B cell (primary cell): ENCODE results near the gene TUT4. TPM values are rescaled to one million over a fixed set of nuclear protein-coding genes. Genes with fewer than 3 reads are reported as not detected.

ENCODE experiments used
- ATAC-seq: fragments of 200-7000 bp; cut with Tn5 transposase; one replicate; pipeline ENCODE4 v1.10.0; 2021; ENCODE audit warnings: low read depth, mild to moderate bottlenecking, moderate number of reproducible peaks, moderate library complexity
- CTCF ChIA-PET: fragments of 350-600 bp; sonication (Branson Sonifier 250); formaldehyde crosslinking; loops from one replicate; lab custom pipeline; 2021; ENCODE audit warnings: antibody characterized with exemption, inconsistent platforms; lab: Charles Lee
- POLR2A ChIA-PET: fragments of 350-600 bp; sonication (Branson Sonifier 250); formaldehyde crosslinking; loops from one replicate; lab custom pipeline; 2021; ENCODE audit warnings: antibody characterized with exemption; lab: Charles Lee
- DNase-seq: peaks from one replicate; pipeline ENCODE4 v3.0.0; 2013
- H2AFZ ChIP-seq: 2 replicates; pipeline ENCODE4 v1.6.1; 2012; ENCODE audit warnings: mild to moderate bottlenecking, low read depth, low read length; ENCODE audit not compliant: insufficient read depth, poor library complexity, severe bottlenecking
- H3K27ac ChIP-seq, 2 donors: 1 replicate in 1 of 2; 2 replicates in 1 of 2; pipeline ENCODE4 v1.5.1; 2012 to 2013; ENCODE audit warnings: low read length in 2 of 2, mild to moderate bottlenecking in 2 of 2, moderate library complexity in 1 of 2
- H3K27me3 ChIP-seq, 4 experiments: fragments of 200-600 bp in 1 of 4; sonication (generic) in 1 of 4; replicated peaks in 1 of 4; 1 replicate in 2 of 4; 2 replicates in 2 of 4; pipeline versions ENCODE4 v1.6.1 to v1.7.0; 2013 to 2016; ENCODE audit warnings: low read length in 3 of 4, mild to moderate bottlenecking in 2 of 4, mixed read lengths in 1 of 4, moderate library complexity in 1 of 4; ENCODE audit not compliant: insufficient read depth in 4 of 4, control insufficient read depth in 3 of 4; ENCODE audit errors: control extremely low read depth in 1 of 4
- H3K36me3 ChIP-seq, 2 experiments: replicated peaks in 1 of 2; 1 replicate in 1 of 2; 2 replicates in 1 of 2; pipeline versions ENCODE4 v1.6.1 to v1.7.1; 2013; ENCODE audit warnings: low read length in 1 of 2; ENCODE audit not compliant: insufficient read depth in 2 of 2, control insufficient read depth in 1 of 2; ENCODE audit errors: control extremely low read depth in 1 of 2, extremely low read depth in 1 of 2
- H3K4me1 ChIP-seq, 2 donors: fragments of 200-600 bp in 1 of 2; sonication (generic) in 1 of 2; 1 replicate in 1 of 2; 2 replicates in 1 of 2; pipeline versions ENCODE4 v1.5.1 to v1.6.1; 2013 to 2017; ENCODE audit warnings: low read length in 2 of 2; ENCODE audit not compliant: control insufficient read depth in 2 of 2, insufficient read depth in 2 of 2
- H3K4me2 ChIP-seq: replicated peaks from 2 replicates; pipeline ENCODE3; 2012; ENCODE audit warnings: mild to moderate bottlenecking, low read depth, low read length; ENCODE audit not compliant: poor library complexity, severe bottlenecking
- H3K4me3 ChIP-seq, 5 experiments: fragments of 200-600 bp in 1 of 5; sonication (generic) in 1 of 5; 1 replicate in 3 of 5; 2 replicates in 2 of 5; pipeline versions ENCODE4 v1.5.1 to v1.7.0; 2011 to 2016; ENCODE audit warnings: low read length in 4 of 5, mild to moderate bottlenecking in 4 of 5, low read depth in 2 of 5, control low read depth in 1 of 5, moderate library complexity in 1 of 5; ENCODE audit not compliant: insufficient read depth in 1 of 5; ENCODE audit errors: control extremely low read depth in 1 of 5, extremely low read depth in 1 of 5
- H3K79me2 ChIP-seq: fragments of 200-600 bp; sonication (generic); one replicate; pipeline ENCODE4 v1.6.0; 2016; ENCODE audit warnings: low read length; ENCODE audit not compliant: control insufficient read depth, insufficient read depth
- H3K9ac ChIP-seq: fragments of 200-600 bp; sonication (generic); 2 replicates; pipeline ENCODE4 v1.6.1; 2017; ENCODE audit warnings: mild to moderate bottlenecking, low read length, moderate library complexity
- H3K9me3 ChIP-seq, 3 donors: one replicate each; pipeline versions ENCODE4 v1.6.1 to v1.7.1; 2013; ENCODE audit warnings: low read length in 2 of 3; ENCODE audit not compliant: control insufficient read depth in 2 of 3, insufficient read depth in 1 of 3; ENCODE audit errors: control extremely low read depth in 1 of 3
- H4K20me1 ChIP-seq: 2 replicates; pipeline ENCODE4 v1.6.0; 2012; ENCODE audit warnings: mild to moderate bottlenecking, low read length; ENCODE audit not compliant: insufficient read depth, control insufficient read depth, poor library complexity, severe bottlenecking
- H3K27ac Mint-ChIP-seq: one replicate; pipeline ENCODE4 v1.8.0; 2021; ENCODE audit warnings: mixed read lengths
- H3K27me3 Mint-ChIP-seq: one replicate; pipeline ENCODE4 v1.8.0; 2021; ENCODE audit warnings: mixed read lengths
- H3K4me1 Mint-ChIP-seq: one replicate; pipeline ENCODE4 v1.8.0; 2021; ENCODE audit warnings: mixed read lengths
- H3K4me3 Mint-ChIP-seq: one replicate; pipeline ENCODE4 v1.8.0; 2021; ENCODE audit warnings: mixed read lengths
- H3K9me3 Mint-ChIP-seq: one replicate; pipeline ENCODE4 v1.8.0; 2022; ENCODE audit warnings: mixed read lengths; ENCODE audit not compliant: insufficient read depth
- EZH2 ChIP-seq: IDR thresholded peaks from 2 replicates; pipeline ENCODE4 v1.6.1; 2012; ENCODE audit warnings: borderline replicate concordance, low read depth, mild to moderate bottlenecking, moderate library complexity, low read length; ENCODE audit not compliant: insufficient read depth, poor library complexity, severe bottlenecking
- WGBS: methylation state at CpG from one replicate; pipeline ENCODE4 v1.1.5; 2013; ENCODE audit warnings: missing lambda C conversion rate; ENCODE audit not compliant: insufficient coverage; 5-methylcytosine and 5-hydroxymethylcytosine counted together
- intact Hi-C: fragments of 100-400 bp; cut with micrococcal nuclease; formaldehyde crosslinking; loops from one replicate; pipeline ENCODE4 v1.10.0; 2022
- polyA plus RNA-seq: library from polyadenylated mRNA; depleted of rRNA; stranded (reverse); fragments of >200 nt; gene quantifications from 2 replicates; pipeline ENCODE4 v1.2.3, GENCODE V29; 2012
- total RNA-seq, 2 donors: library from RNA; stranded (reverse); fragments of 120-200 nt in 1 of 2; gene quantifications; 1 replicate in 1 of 2; 2 replicates in 1 of 2; pipeline versions ENCODE4 v1.2.3 to v1.2.4, GENCODE V29; 2013 to 2022
- TF ChIP-seq, protein P1 (sequence below): fragments of 200-600 bp; IDR thresholded peaks from one replicate; pipeline ENCODE4 v1.8.0; 2022; ENCODE audit warnings: antibody characterized with exemption, mild to moderate bottlenecking

TUT4 gene
- total and polyA plus RNA-seq, 2 donors (not counting 1 experiment from before 2014, with no cell fraction given): 76.6 to 248 TPM

DNA sequence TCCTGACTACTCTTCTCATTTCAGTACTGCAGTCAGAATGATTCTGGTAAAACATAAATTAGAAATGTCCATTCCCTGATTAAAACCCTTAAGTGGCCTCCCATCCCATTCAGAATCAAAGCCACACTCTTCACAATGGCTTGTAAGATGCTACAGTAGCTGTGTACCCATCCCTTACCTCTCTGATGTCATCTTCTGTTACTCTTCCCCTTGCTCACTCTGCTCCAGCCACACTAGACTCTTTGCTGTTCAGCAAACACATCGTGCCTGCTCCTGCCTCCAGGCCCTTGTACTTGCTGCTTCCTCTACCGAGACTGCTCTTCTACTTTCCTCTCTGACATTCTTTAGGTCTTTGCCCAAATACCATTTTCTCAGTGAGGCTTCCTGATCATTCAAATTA lies 45.0 kb upstream of the TUT4 start:
- ATAC-seq (no peak), DNase-seq (no peak)
- Histone ChIP-seq H3K4me3 (no peak overlapping the region), H3K27ac (no peak overlapping the region), H3K27me3 (no peaks in the 10 kb centered on the region), H3K79me2 (peaks cover 35% of the 10 kb centered on the region), H2AFZ (no peak overlapping the region), H4K20me1 (no peaks in the 10 kb centered on the region), H3K4me2 (no peak overlapping the region), H3K4me1 (peaks cover 21 to 24% of the 10 kb centered on the region in 2 donors), H3K9ac (no peak overlapping the region), H3K36me3 (no peaks in the 10 kb centered on the region), H3K9me3 (no peaks in the 10 kb centered on the region)
- CTCF ChIA-PET: no interaction called here
- peaks cover 31% of the 10 kb centered on the region for H3K4me1 Mint-ChIP-seq
- no peaks in the 10 kb centered on the region for H3K27me3 Mint-ChIP-seq
- no peak overlapping the region for H3K4me3 Mint-ChIP-seq
- WGBS: 91% methylated on average over 2 of the region's 2 CpGs
- POLR2A ChIA-PET: interaction anchor here (0.7 kb wide), 1 partner anchor 35 kb away, joined by 8 read pairs; the partner anchor contains the start of gene SHISAL2A
- H3K27ac Mint-ChIP-seq: no peak overlapping the region
- H3K9me3 Mint-ChIP-seq: no peaks in the 10 kb centered on the region
- intact Hi-C loops: no loop called here
- TF ChIP-seq, protein P1, sequence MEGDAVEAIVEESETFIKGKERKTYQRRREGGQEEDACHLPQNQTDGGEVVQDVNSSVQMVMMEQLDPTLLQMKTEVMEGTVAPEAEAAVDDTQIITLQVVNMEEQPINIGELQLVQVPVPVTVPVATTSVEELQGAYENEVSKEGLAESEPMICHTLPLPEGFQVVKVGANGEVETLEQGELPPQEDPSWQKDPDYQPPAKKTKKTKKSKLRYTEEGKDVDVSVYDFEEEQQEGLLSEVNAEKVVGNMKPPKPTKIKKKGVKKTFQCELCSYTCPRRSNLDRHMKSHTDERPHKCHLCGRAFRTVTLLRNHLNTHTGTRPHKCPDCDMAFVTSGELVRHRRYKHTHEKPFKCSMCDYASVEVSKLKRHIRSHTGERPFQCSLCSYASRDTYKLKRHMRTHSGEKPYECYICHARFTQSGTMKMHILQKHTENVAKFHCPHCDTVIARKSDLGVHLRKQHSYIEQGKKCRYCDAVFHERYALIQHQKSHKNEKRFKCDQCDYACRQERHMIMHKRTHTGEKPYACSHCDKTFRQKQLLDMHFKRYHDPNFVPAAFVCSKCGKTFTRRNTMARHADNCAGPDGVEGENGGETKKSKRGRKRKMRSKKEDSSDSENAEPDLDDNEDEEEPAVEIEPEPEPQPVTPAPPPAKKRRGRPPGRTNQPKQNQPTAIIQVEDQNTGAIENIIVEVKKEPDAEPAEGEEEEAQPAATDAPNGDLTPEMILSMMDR: no peak
- TF ChIP-seq EZH2: no peak

DNA sequence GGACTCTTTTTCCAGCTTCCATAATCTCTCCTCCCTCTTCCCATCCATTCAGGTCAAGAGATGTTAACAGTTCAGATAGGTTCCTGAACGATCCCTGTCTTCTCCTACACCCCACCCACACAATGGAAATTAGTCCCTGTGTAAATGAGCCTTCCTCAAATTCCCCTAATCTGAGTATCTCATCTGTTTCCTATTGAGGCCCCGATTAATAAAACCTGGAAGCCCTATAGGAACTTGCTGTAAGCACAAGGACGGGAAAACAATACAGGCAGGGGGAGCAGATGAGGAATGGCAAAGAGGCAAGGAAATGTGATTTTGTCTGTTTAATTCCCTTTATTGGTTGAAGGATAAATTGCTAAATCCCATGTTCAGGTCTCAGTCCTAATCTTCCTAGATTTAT lies 42.2 kb upstream of the TUT4 start:
- ATAC-seq (no peak), DNase-seq (no peak)
- H4K20me1 ChIP-seq: no peaks in the 10 kb centered on the region
- H3K4me1 ChIP-seq: peaks cover 17 to 18% of the 10 kb centered on the region in 2 donors
- ChIA-PET POLR2A (no interaction called here), CTCF (no interaction called here)
- no peaks in the 10 kb centered on the region for H3K27me3 ChIP-seq
- no peak overlapping the region for H3K4me3 Mint-ChIP-seq
- no peak overlapping the region for H3K9ac ChIP-seq
- H3K27me3 Mint-ChIP-seq: no peaks in the 10 kb centered on the region
- H3K4me2 ChIP-seq: no peak overlapping the region
- no peaks in the 10 kb centered on the region for H3K9me3 ChIP-seq
- no peak overlapping the region for H2AFZ ChIP-seq
- H3K36me3 ChIP-seq: no peaks in the 10 kb centered on the region
- no peak for TF ChIP-seq EZH2
- TF ChIP-seq, protein P1: no peak
- H3K27ac ChIP-seq: no peak overlapping the region
- intact Hi-C loops: no loop called here
- H3K4me1 Mint-ChIP-seq: peaks cover 28% of the 10 kb centered on the region
- no peak overlapping the region for H3K4me3 ChIP-seq
- peaks cover 11% of the 10 kb centered on the region for H3K79me2 ChIP-seq
- H3K9me3 Mint-ChIP-seq: no peaks in the 10 kb centered on the region
- 23% methylated on average over 1 of the region's 3 CpGs for WGBS
- H3K27ac Mint-ChIP-seq: peak overlapping the region; percentile 50
